Stomach (tissue), 4 donors: ENCODE results near the gene RAD52.

Experiments used
- EP300 ChIP-seq: sonication (generic); formaldehyde crosslinking; IDR thresholded peaks from one replicate; pipeline ENCODE4 v1.6.1; 2017; ENCODE audit warnings: antibody characterized with exemption
- POLR2A ChIP-seq, 4 donors: fragments of 450-650 bp; IDR thresholded peaks; one replicate each; pipeline ENCODE4 v1.6.1; 2016; ENCODE audit warnings: antibody characterized with exemption in 4 of 4, control low read depth in 2 of 4, mild to moderate bottlenecking in 1 of 4, moderate library complexity in 1 of 4
- POLR2AphosphoS5 ChIP-seq, 3 donors: sonication (generic); formaldehyde crosslinking; IDR thresholded peaks; one replicate each; pipeline ENCODE4 v1.6.1; 2016; ENCODE audit warnings: antibody characterized with exemption in 3 of 3
- TF ChIP-seq, protein P1 (sequence below), 7 experiments: fragments of 450-650 bp in 4 of 7; fragments of 200-600 bp in 3 of 7; sonication (generic) in 3 of 7; IDR thresholded peaks; one replicate each; pipeline ENCODE4 v1.5.1; 2016 to 2019; ENCODE audit warnings: antibody characterized with exemption in 7 of 7, control low read depth in 2 of 7, mild to moderate bottlenecking in 1 of 7

DNA sequence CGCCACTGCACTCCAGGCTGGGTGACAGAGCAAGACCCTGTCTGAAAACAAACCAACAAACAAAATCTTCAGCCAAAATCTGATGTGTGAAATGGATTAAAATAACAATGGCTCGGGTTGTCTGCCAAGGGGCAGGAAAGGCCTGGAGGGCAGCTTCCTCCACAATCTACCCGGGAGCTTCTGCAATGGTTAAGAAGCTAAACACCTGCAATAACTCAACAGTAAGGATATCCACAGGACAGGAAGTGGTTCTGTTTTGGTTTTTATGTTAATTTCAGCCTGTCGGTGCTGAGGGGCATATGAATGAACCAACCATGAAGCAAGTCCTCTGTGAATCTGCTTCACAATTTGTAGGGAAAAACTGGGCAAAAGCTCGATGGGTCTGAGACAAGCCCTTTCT is 34.4 kb downstream of the RAD52 start:
- TF ChIP-seq, protein P1, sequence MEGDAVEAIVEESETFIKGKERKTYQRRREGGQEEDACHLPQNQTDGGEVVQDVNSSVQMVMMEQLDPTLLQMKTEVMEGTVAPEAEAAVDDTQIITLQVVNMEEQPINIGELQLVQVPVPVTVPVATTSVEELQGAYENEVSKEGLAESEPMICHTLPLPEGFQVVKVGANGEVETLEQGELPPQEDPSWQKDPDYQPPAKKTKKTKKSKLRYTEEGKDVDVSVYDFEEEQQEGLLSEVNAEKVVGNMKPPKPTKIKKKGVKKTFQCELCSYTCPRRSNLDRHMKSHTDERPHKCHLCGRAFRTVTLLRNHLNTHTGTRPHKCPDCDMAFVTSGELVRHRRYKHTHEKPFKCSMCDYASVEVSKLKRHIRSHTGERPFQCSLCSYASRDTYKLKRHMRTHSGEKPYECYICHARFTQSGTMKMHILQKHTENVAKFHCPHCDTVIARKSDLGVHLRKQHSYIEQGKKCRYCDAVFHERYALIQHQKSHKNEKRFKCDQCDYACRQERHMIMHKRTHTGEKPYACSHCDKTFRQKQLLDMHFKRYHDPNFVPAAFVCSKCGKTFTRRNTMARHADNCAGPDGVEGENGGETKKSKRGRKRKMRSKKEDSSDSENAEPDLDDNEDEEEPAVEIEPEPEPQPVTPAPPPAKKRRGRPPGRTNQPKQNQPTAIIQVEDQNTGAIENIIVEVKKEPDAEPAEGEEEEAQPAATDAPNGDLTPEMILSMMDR (IDR thresholded peaks at IDR 0.05): no peak
- TF ChIP-seq POLR2A (IDR thresholded peaks at IDR 0.05) (no peak), POLR2AphosphoS5 (IDR thresholded peaks at IDR 0.05) (no peak), EP300 (no peak)
